ENCODE results near the gene RSPH3. TPM values are rescaled to one million over a fixed set of nuclear protein-coding genes. Genes with fewer than 3 reads are reported as not detected.
"Not testable (repeated sequence)": the region's sequence is repeated elsewhere in the genome, so short reads cannot be mapped to it uniquely, and the experiment has no call there.

The RSPH3 gene
- total RNA-seq, 1 experiment from 2014 or later, result 24.7 TPM

- TF ChIP-seq REST (IDR thresholded peaks at IDR 0.05; ENCODE audit: low read depth) (no peak), ZNF274 (IDR thresholded peaks at IDR 0.05; ENCODE audit: low read depth, low read length) (no peak)
These were observed 13.2 kb upstream of the RSPH3 start (continued) for GRCh38 chr6:159013229-159013628.

GRCh38 chr6:159012201-159012600 lies 12.2 kb upstream of the RSPH3 start:
- no peak overlapping the region for H3K4me3 ChIP-seq (replicated peaks in 1 of 2; ENCODE audit: low read depth in 1 of 2, low read length in 2 of 2)
- POLR2A ChIA-PET, result no interaction called here
- ATAC-seq, result no peak

DNA sequence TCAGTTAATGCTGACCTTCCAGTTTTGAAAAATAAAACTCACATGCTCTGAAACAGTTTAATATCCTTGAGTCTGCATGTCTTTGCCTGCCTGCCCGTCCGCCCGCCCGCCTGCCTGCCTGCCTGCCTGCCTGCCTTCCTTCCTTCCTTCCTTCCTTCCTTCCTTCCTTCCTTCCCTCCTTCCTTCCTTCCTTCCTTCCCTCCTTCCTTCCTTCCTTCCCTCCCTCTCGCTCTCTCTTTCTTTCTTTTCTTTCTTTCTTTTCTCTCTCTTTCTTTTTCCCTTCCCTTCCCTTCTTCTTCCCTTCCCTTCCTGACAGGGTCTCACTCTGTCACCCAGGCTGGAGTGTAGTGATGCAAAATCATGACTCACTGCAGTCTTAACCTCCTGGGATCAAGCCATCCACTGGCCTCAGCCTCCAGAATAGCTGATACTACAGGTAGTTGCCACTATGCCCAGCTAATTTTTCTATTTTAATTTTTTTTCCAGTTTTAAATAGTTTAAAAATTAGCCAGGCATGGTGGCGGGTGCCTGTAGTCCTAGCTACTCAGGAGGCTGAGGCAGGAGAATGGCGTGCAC lies 10.1 kb upstream of the RSPH3 start:
- DNase-seq (ENCODE audit: low read depth, low spot score); H3K4me3 ChIP-seq (replicated peaks in 1 of 2; ENCODE audit: low read depth in 1 of 2, low read length in 2 of 2); H3K4me2 ChIP-seq (ENCODE audit: low read length); intact Hi-C loops (cut with micrococcal nuclease); H3K9me2 ChIP-seq (ENCODE audit: insufficient read depth); H3K9me3 ChIP-seq (ENCODE audit: control insufficient read depth in 1 of 2, insufficient read depth in 1 of 2, low read depth in 1 of 2, low read length in 2 of 2); H2AFZ ChIP-seq (ENCODE audit: low read depth, low read length, poor library complexity, severe bottlenecking); H3K79me2 ChIP-seq (ENCODE audit: insufficient read depth, low read length); H3K4me1 ChIP-seq (ENCODE audit: control insufficient read depth in 1 of 2, insufficient read depth in 2 of 2, low read length in 2 of 2); H3K9ac ChIP-seq (ENCODE audit: low read length); POLR2A ChIA-PET; H3K36me3 ChIP-seq (ENCODE audit: control insufficient read depth in 1 of 2, insufficient read depth in 2 of 2, low read length in 2 of 2); H3K27ac ChIP-seq (ENCODE audit: low read depth, low read length); H4K20me1 ChIP-seq (ENCODE audit: insufficient read depth); ATAC-seq; H3K27me3 ChIP-seq (ENCODE audit: insufficient read depth, low read length); BruUV-seq (replicated peaks): not testable (repeated sequence)
- CTCF ChIA-PET, result interaction anchor here (1.6 kb wide), 1 partner anchor 124 kb away, joined by 9 read pairs; no protein-coding TSS in a partner anchor
- RAD21 ChIA-PET (ENCODE audit: low non-redundant PET in 1 of 2, low total read pairs in 2 of 2, uncharacterized antibody in 2 of 2, unreplicated experiment in 2 of 2), result interaction anchor here in 1 of 2 experiments (0.6 kb wide), 1 partner anchor 585 kb away, joined by 3 read pairs; no protein-coding TSS in a partner anchor

More at GRCh38 chr6:159012201-159012600, 12.2 kb upstream of the RSPH3 start:
- intact Hi-C loops (cut with micrococcal nuclease), result no loop called here
- Histone ChIP-seq H3K4me2 (ENCODE audit: low read length) (no peak overlapping the region), H3K4me1 (ENCODE audit: control insufficient read depth in 1 of 2, insufficient read depth in 2 of 2, low read length in 2 of 2) (peaks cover 0 to 6% of the 10 kb centered on the region in 2 experiments; a peak in 1 of 4 replicates), H3K27me3 (ENCODE audit: insufficient read depth, low read length) (no peaks in the 10 kb centered on the region), H3K27ac (ENCODE audit: low read depth, low read length) (no peak overlapping the region), H3K36me3 (ENCODE audit: control insufficient read depth in 1 of 2, insufficient read depth in 2 of 2, low read length in 2 of 2) (no peaks in the 10 kb centered on the region), H4K20me1 (ENCODE audit: insufficient read depth) (no peaks in the 10 kb centered on the region), H3K9me2 (ENCODE audit: insufficient read depth) (no peaks in the 10 kb centered on the region), H3K79me2 (ENCODE audit: insufficient read depth, low read length) (no peaks in the 10 kb centered on the region), H2AFZ (ENCODE audit: low read depth, low read length, poor library complexity, severe bottlenecking) (no peak overlapping the region), H3K9me3 (ENCODE audit: control insufficient read depth in 1 of 2, insufficient read depth in 1 of 2, low read depth in 1 of 2, low read length in 2 of 2) (peaks cover 4 to 7% of the 10 kb centered on the region in 2 experiments; a peak in 1 of 4 replicates), H3K9ac (ENCODE audit: low read length) (no peak overlapping the region)
- CTCF ChIA-PET, result no interaction called here
- BruUV-seq (replicated peaks), result no TSS peak
- DNase-seq (ENCODE audit: low read depth, low spot score), result no peak
- RAD21 ChIA-PET (ENCODE audit: low non-redundant PET in 1 of 2, low total read pairs in 2 of 2, uncharacterized antibody in 2 of 2, unreplicated experiment in 2 of 2), result no interaction called here
- TF ChIP-seq CBX3 (IDR thresholded peaks at IDR 0.05; ENCODE audit: low read depth) (no peak), SP1 (IDR thresholded peaks at IDR 0.05; ENCODE audit: low read depth) (no peak), ELF1 (IDR thresholded peaks at IDR 0.05; ENCODE audit: borderline replicate concordance, low read depth) (no peak), ZNF274 (IDR thresholded peaks at IDR 0.05; ENCODE audit: low read depth, low read length) (no peak), EGR1 (IDR thresholded peaks at IDR 0.05; ENCODE audit: low read depth) (no peak), SRF (IDR thresholded peaks at IDR 0.05; ENCODE audit: low read depth) (no peak)

Data from HCT116 (cell line).